Endodermal cell (in vitro differentiated cells): Measurements from ENCODE around the gene SARS1. TPM values are rescaled to one million over a fixed set of nuclear protein-coding genes. Genes with fewer than 3 reads are reported as not detected.

Experiments used
- DNase-seq: peaks from one replicate; pipeline ENCODE4 v3.0.0-alpha.2; 2017
- H3K27ac ChIP-seq: 2 replicates; pipeline ENCODE4 v1.5.1; 2013; ENCODE audit warnings: mild to moderate bottlenecking, low read depth, low read length, moderate library complexity
- H3K27me3 ChIP-seq: 2 replicates; pipeline ENCODE4 v1.6.1; 2013; ENCODE audit warnings: mild to moderate bottlenecking, low read length, moderate library complexity; ENCODE audit not compliant: insufficient read depth, control insufficient read depth, poor library complexity, severe bottlenecking
- H3K36me3 ChIP-seq: 2 replicates; pipeline ENCODE4 v1.7.0; 2013; ENCODE audit warnings: mild to moderate bottlenecking, low read length, moderate library complexity; ENCODE audit not compliant: control insufficient read depth, insufficient read depth
- H3K4me1 ChIP-seq: one replicate; pipeline ENCODE4 v1.7.0; 2013; ENCODE audit warnings: low read length; ENCODE audit not compliant: control insufficient read depth, insufficient read depth
- H3K4me3 ChIP-seq: 2 replicates; pipeline ENCODE4 v1.5.1; 2013; ENCODE audit warnings: mild to moderate bottlenecking, low read length, moderate library complexity
- H3K9ac ChIP-seq: 2 replicates; pipeline ENCODE4 v1.6.1; 2013; ENCODE audit warnings: mild to moderate bottlenecking, low read length, moderate library complexity; ENCODE audit not compliant: poor library complexity, severe bottlenecking; ENCODE audit errors: extremely low read depth
- H3K9me3 ChIP-seq: 2 replicates; pipeline ENCODE4 v1.6.1; 2013; ENCODE audit warnings: mild to moderate bottlenecking, low read length, moderate library complexity; ENCODE audit not compliant: control insufficient read depth
- H3K27ac Mint-ChIP-seq: 2 replicates; pipeline ENCODE4 v1.8.0; 2020; ENCODE audit warnings: mixed read lengths
- H3K27me3 Mint-ChIP-seq: 2 replicates; pipeline ENCODE4 v1.8.0; 2021; ENCODE audit warnings: mild to moderate bottlenecking, mixed read lengths; ENCODE audit not compliant: insufficient read depth
- H3K36me3 Mint-ChIP-seq: 2 replicates; pipeline ENCODE4 v1.8.0; 2020; ENCODE audit warnings: low read depth, mixed read lengths
- H3K4me1 Mint-ChIP-seq: 2 replicates; pipeline ENCODE4 v1.8.0; 2020; ENCODE audit warnings: mixed read lengths
- H3K4me3 Mint-ChIP-seq: 2 replicates; pipeline ENCODE4 v1.8.0; 2020; ENCODE audit warnings: mild to moderate bottlenecking, moderate library complexity, mixed read lengths
- H3K9me3 Mint-ChIP-seq: 2 replicates; pipeline ENCODE4 v1.8.0; 2020; ENCODE audit warnings: mild to moderate bottlenecking, mixed read lengths
- CTCF ChIP-seq: fragments of 200-600 bp; sonication (generic); conservative IDR thresholded peaks from 2 replicates; pipeline ENCODE4 v1.5.0; 2021; ENCODE audit warnings: antibody characterized with exemption, mild to moderate bottlenecking
- WGBS, 2 experiments: methylation state at CpG; one replicate each; pipeline versions ENCODE4 v1.1.5 to v1.1.7; 2013; ENCODE audit warnings: missing lambda C conversion rate in 2 of 2, mixed read lengths in 1 of 2; ENCODE audit not compliant: insufficient coverage in 1 of 2, insufficient read length in 1 of 2; 5-methylcytosine and 5-hydroxymethylcytosine counted together
- total RNA-seq, 2 donors: library from RNA; stranded (reverse); fragmentation: NEBNext Ultra II Directional in 1 of 2; extraction: Animal tissue kit (Norgen Biotek cat#: 25700) in 1 of 2; gene quantifications; 2 replicates in 1 of 2; 3 replicates in 1 of 2; pipeline ENCODE4 v1.2.1, GENCODE V29; 2021

SARS1 gene
- total RNA-seq, 2 donors from 2014 or later: 100 to 101 TPM

DNA sequence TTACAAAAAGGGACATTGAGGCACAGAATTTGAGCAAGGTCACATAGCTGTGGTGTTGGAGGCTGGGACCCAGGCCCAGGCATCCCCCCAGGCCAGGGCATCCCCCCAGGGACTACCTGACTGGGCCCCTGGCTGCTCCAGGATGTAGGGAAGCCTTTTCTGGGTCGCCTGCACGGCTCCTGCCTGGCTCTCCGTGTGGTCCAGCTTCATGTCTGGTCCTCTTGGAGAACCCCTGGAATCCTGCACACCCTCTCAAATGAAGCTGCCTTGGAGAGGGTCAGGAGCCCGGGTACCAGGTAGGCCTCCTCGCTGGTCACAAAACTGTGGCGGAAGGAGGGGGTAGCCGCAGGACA is 34.7 kb downstream of the SARS1 start:
- Mint-ChIP-seq H3K36me3 (no peaks in the 10 kb centered on the region), H3K27me3 (peaks cover 42% of the 10 kb centered on the region), H3K9me3 (no peaks in the 10 kb centered on the region), H3K4me1 (peaks cover 3% of the 10 kb centered on the region), H3K4me3 (no peak overlapping the region), H3K27ac (no peak overlapping the region)
- H3K36me3 ChIP-seq: no peaks in the 10 kb centered on the region
- no peak overlapping the region for H3K4me3 ChIP-seq
- WGBS, 2 experiments: 87 to 89% methylated on average over 5 to 7 of the region's 7 CpGs
- DNase-seq: no peak
- peaks cover under 1% of the 10 kb centered on the region for H3K4me1 ChIP-seq
- no peak for TF ChIP-seq CTCF
- no peaks in the 10 kb centered on the region for H3K9me3 ChIP-seq
- no peak overlapping the region for H3K27ac ChIP-seq
- H3K9ac ChIP-seq: no peak overlapping the region
- peaks cover 24% of the 10 kb centered on the region for H3K27me3 ChIP-seq

GRCh38 chr1:109248797-109249629 is 35.3 kb downstream of the SARS1 start, which contains the start of gene CELSR2:
CELSR2 (plus strand) TSS chr1:109249539; CDS start chr1:109250080, 541 bp downstream.
- DNase-seq: peak; percentile 91
- H3K4me3 Mint-ChIP-seq: peak within 1 kb of the TSS; percentile 54
- Histone ChIP-seq H3K36me3 (no peaks in the 10 kb centered on the region), H3K4me3 (peak within 1 kb of the TSS; percentile 65), H3K9ac (no peak within 1 kb of the TSS), H3K27ac (peak within 1 kb of the TSS; percentile 32), H3K27me3 (peaks cover 24% of the 10 kb centered on the region), H3K9me3 (no peaks in the 10 kb centered on the region), H3K4me1 (peaks cover 6% of the 10 kb centered on the region)
- no peaks in the 10 kb centered on the region for H3K36me3 Mint-ChIP-seq
- WGBS, 2 experiments: 13 to 24% methylated on average over 10 to 49 of the region's 49 CpGs
- no peaks in the 10 kb centered on the region for H3K9me3 Mint-ChIP-seq
- H3K27ac Mint-ChIP-seq: no peak within 1 kb of the TSS
- peak; percentile 50 for TF ChIP-seq CTCF
- peaks cover 8% of the 10 kb centered on the region for H3K4me1 Mint-ChIP-seq
- peaks cover 42% of the 10 kb centered on the region for H3K27me3 Mint-ChIP-seq

DNA sequence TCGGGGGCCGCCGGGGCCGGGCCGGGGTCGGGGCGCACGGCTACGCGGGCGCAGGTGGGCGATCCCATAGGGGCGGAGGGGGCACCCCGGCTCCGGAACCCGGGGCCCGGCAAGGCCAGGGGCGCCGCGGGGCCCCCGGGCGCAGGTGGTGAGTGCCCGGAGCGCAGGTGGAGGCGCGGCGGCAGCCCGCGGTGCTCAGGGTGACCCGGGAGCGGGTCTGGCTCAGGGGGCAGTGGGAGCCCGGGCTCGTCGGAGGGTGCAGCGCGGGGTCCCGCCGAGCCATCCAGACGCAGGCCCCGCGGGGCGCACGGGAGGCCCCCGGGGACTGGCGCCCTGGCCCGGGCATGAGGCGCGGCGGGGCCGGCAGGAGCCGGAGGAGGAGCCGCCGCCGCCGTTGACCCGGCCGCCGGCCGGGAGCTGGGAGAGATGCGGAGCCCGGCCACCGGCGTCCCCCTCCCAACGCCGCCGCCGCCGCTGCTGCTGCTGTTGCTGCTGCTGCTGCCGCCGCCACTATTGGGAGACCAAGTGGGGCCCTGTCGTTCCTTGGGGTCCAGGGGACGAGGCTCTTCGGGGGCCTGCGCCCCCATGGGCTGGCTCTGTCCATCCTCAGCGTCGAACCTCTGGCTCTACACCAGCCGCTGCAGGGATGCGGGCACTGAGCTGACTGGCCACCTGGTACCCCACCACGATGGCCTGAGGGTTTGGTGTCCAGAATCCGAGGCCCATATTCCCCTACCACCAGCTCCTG is 36.1 kb downstream of the SARS1 start:
- Histone ChIP-seq H3K9me3 (no peaks in the 10 kb centered on the region), H3K4me1 (peaks cover 14% of the 10 kb centered on the region), H3K27ac (peak overlapping the region; percentile 32), H3K4me3 (peak overlapping the region; percentile 65), H3K9ac (no peak overlapping the region), H3K27me3 (peaks cover 24% of the 10 kb centered on the region), H3K36me3 (no peaks in the 10 kb centered on the region)
- no peak for TF ChIP-seq CTCF
- H3K4me3 Mint-ChIP-seq: peak overlapping the region; percentile 54
- DNase-seq: peak; percentile 71
- 4 to 8% methylated on average over 18 to 80 of the region's 80 CpGs for WGBS, 2 experiments
- H3K36me3 Mint-ChIP-seq: no peaks in the 10 kb centered on the region
- peaks cover 40% of the 10 kb centered on the region for H3K27me3 Mint-ChIP-seq
- no peaks in the 10 kb centered on the region for H3K9me3 Mint-ChIP-seq
- peaks cover 12% of the 10 kb centered on the region for H3K4me1 Mint-ChIP-seq
- no peak overlapping the region for H3K27ac Mint-ChIP-seq
